Measurements from ENCODE around the gene RAP1GAP2.

DNA sequence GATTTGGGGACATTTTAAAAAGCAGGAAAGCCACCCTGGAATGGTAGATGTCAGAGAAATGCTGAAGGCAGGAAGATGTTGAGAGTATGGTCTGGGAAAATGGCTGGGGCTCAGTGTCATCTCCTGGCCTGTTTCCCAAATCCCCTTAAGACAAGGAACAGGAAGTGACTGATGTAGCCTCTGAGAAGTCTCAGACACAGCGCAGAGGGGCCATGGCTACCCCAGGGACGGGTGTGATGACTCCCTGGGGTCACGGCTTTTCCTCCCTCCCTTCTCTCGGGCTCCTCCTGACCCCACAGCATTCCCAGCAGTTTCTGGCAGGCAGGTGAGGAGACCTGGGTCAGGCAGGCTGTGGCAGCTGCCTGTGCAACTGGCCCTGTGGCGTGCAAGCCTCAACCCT lies 45.4 kb downstream of the RAP1GAP2 start:
- TF ChIP-seq, protein P1, sequence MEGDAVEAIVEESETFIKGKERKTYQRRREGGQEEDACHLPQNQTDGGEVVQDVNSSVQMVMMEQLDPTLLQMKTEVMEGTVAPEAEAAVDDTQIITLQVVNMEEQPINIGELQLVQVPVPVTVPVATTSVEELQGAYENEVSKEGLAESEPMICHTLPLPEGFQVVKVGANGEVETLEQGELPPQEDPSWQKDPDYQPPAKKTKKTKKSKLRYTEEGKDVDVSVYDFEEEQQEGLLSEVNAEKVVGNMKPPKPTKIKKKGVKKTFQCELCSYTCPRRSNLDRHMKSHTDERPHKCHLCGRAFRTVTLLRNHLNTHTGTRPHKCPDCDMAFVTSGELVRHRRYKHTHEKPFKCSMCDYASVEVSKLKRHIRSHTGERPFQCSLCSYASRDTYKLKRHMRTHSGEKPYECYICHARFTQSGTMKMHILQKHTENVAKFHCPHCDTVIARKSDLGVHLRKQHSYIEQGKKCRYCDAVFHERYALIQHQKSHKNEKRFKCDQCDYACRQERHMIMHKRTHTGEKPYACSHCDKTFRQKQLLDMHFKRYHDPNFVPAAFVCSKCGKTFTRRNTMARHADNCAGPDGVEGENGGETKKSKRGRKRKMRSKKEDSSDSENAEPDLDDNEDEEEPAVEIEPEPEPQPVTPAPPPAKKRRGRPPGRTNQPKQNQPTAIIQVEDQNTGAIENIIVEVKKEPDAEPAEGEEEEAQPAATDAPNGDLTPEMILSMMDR (conservative IDR thresholded peaks at IDR 0.05): no peak
- no peak for TF ChIP-seq ZFX (IDR thresholded peaks at IDR 0.05)

Measured in C4-2B (cell line).